ENCODE results near the gene CCT2.
A peak's percentile ranks its signal among the peaks of the same experiment; 100 is the strongest.

The CCT2 gene

DNA sequence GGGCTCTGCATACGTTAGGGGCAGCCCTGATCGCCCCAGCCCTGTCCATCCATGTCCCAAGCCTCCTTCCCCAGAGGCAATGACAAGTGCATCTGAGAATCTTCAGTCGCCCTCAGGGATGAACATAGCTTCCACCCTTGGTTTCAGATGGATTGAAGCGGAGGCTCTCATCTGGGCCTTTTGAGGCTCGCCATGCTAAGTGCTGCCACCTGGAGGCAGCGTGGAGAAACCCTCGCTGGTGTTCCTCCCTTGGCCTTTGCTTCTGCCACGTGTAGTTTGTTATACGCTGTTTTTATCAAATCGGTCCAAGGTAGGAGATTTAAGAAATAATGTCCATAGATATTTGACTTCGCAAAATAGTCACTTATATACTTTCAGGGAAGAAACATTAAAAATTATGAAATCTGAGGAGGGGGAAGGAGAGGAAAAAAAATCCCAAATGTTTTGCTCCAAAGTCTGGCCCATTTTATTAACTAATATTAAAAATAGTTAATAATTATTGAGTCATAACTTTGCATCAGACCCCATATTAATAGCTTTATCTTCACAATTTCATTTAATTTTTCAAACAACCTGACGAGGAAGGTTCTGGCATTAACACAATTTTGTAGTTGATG lies 54.2 kb downstream of the CCT2 start:
- FAIRE-seq (no peak), DNase-seq (ENCODE audit: insufficient read length, low spot score) (peak; percentile 50)
- TF ChIP-seq, protein P1, sequence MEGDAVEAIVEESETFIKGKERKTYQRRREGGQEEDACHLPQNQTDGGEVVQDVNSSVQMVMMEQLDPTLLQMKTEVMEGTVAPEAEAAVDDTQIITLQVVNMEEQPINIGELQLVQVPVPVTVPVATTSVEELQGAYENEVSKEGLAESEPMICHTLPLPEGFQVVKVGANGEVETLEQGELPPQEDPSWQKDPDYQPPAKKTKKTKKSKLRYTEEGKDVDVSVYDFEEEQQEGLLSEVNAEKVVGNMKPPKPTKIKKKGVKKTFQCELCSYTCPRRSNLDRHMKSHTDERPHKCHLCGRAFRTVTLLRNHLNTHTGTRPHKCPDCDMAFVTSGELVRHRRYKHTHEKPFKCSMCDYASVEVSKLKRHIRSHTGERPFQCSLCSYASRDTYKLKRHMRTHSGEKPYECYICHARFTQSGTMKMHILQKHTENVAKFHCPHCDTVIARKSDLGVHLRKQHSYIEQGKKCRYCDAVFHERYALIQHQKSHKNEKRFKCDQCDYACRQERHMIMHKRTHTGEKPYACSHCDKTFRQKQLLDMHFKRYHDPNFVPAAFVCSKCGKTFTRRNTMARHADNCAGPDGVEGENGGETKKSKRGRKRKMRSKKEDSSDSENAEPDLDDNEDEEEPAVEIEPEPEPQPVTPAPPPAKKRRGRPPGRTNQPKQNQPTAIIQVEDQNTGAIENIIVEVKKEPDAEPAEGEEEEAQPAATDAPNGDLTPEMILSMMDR (IDR thresholded peaks at IDR 0.05; ENCODE audit: insufficient read depth, missing control alignments), result peak; percentile 84

DNA sequence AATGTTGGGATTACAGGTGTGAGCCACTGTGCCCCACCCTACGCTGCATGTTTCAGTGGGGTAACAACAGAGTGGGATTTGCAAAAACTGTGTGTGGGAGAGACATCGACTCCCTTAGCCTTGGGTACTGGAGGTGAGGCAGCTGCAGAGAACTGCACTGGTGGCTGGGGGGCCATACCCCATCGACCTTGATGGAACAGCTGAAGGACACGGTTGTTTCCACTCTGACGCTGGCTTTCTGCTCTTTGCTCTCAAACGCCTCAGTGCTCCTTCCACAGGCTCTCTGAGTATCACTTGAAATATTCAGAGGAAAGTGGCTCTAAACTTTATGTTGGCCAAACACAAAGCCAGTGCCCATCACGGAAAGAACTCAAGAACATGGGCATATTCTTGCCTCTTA lies 56.3 kb downstream of the CCT2 start:
- FAIRE-seq (no peak), DNase-seq (ENCODE audit: insufficient read length, low spot score) (no peak)
- TF ChIP-seq, protein P1 (IDR thresholded peaks at IDR 0.05; ENCODE audit: insufficient read depth, missing control alignments), result no peak

DNA sequence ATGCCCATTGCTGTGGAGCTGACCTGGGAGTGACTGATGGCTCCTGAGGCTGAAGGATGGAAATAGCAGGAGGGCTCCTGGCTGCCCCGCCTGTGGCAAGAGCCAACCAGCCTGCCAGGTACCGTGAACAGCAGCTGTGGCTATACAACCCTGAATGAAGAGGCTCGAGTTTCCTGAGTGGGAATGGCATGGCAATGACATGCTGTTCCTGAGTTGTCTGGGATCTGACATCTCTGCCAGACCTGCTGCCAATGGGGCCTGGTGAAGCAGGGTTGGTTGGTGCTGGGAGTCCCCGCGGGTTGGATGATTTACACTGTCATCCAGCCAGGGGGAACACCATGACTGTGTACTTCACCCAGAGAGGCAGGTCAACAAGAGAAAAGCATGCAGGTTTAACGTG lies 57.3 kb downstream of the CCT2 start:
- FAIRE-seq, result no peak
- no peak for DNase-seq (ENCODE audit: insufficient read length, low spot score)
- TF ChIP-seq, protein P1 (IDR thresholded peaks at IDR 0.05; ENCODE audit: insufficient read depth, missing control alignments), result no peak

DNA sequence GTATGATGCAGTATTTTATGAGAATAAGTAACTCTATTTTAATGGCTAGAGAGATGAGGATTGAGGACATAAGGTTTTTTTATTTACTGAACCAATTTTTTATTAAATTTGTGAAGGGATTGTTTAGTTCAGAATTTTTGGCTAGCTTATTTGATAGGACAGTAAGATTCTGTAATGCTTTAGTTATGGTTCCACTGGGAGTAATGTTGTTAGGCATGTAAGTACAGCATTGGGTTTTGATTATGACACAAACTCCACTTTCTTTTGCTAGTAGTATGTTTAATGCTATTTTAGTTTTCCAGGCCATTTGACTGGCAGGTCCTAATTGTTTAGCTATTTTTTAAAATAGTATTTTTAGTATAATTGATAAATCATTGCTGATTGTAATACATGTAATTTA lies 59.3 kb downstream of the CCT2 start:
- TF ChIP-seq, protein P1 (IDR thresholded peaks at IDR 0.05; ENCODE audit: insufficient read depth, missing control alignments), result no peak
- no peak for FAIRE-seq
- DNase-seq (ENCODE audit: insufficient read length, low spot score), result no peak

DNA sequence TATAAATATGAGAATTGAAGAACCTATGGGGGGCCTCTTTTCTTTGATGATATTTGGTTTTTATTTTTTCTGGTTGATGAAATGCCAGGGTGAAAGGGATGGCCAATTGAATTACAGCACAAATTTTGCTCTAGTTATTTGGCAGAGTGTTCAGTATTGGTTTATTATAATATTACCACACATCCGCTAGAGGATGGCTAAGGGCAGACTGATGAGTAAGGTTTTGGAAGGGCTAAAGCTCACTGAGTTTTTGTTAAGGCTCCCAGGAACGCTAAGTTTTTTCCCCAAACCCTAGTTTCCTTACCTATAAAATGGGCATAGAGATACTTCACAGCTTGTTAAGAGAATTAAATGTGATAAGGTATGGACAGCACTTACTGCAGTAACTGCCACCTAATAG lies 59.8 kb downstream of the CCT2 start:
- FAIRE-seq, result no peak
- no peak for DNase-seq (ENCODE audit: insufficient read length, low spot score)
- TF ChIP-seq, protein P1 (IDR thresholded peaks at IDR 0.05; ENCODE audit: insufficient read depth, missing control alignments), result no peak

DNA sequence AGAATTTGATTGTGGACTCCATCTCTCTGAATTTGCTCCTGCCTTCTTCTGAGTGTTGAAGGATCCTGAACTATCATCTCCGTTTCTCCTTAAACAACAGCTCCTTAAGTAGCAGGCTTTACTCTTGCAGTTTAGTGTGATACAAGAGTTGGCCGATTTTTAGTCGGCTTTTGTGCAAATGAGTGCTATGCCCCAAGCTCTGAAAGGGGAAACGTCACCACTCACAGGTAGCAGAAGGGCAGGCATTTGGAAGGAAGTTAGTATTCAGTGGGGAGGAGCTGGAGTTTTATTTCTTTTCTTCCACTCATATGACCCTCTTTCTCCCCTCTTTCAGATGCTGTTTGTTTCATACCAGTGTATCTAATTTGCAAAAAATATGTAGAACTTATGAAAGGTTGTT lies 61.9 kb downstream of the CCT2 start:
- TF ChIP-seq, protein P1 (IDR thresholded peaks at IDR 0.05; ENCODE audit: insufficient read depth, missing control alignments), result no peak
- DNase-seq (ENCODE audit: insufficient read length, low spot score) (no peak), FAIRE-seq (no peak)

DNA sequence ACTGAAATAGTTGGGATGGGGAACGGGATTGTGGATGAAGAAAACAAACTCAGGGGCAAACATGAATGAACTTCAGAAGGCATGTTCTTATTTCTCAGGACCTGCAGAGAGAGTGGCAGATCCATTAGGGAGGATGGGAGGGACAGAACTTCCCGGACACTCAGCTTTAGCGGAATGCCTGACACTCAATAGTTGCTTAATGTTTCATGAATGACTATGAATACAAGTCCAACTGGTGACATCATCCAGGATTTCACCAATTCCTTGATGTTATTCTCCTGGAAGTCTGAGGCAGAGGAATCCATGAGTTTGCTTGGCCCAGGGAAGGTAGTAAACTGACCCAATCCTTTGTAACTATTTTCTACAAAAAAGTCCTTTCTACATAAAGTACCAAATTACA lies 63.2 kb downstream of the CCT2 start:
- TF ChIP-seq, protein P1 (IDR thresholded peaks at IDR 0.05; ENCODE audit: insufficient read depth, missing control alignments), result no peak
- no peak for FAIRE-seq

More for the DNA sequence above, 63.2 kb downstream of the CCT2 start:
- DNase-seq (ENCODE audit: insufficient read length, low spot score), result no peak

Measured in D721Med (cell line).